ENCODE data around the gene TTC23. TPM values are rescaled to one million over a fixed set of nuclear protein-coding genes. Genes with fewer than 3 reads are reported as not detected.

Gene TTC23
- polyA plus RNA-seq, 2 of the 4 experiments (the other 2 are of a cell fraction): 7.0 to 16.5 TPM

DNA sequence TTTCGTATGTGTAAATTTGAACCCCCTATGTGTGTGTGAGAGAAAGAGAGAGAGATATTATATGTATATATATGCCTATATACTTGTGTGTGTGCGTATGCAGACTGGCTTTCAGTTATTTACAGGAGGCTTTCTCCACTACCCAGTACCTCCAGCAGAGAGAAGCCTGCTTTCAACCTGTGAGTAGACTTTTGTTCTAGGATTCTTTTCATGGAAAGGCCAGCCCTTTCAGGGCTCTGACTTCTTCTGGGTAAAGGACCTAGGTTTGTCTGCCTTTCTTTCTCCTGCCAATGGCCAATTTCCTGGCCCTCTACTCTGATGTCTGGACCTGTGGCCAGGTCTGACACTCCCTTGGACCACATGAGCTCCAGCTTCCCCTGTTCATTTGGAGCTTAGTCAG is 25.7 kb upstream of the TTC23 start:
- no peak overlapping the region for H3K4me2 ChIP-seq
- ATAC-seq (no peak; a peak in 1 of 6 replicates), DNase-seq (ENCODE audit: low read depth in 1 of 2, low spot score in 1 of 2) (no peak), FAIRE-seq (no peak)
- no peaks in the 10 kb centered on the region for H3K9me3 ChIP-seq
- CTCF ChIA-PET: interaction anchor here (1.1 to 19.4 kb wide), 12 partner anchors 7 to 1108 kb away, joined by 3 to 225 read pairs (median 6); partner anchors contain the start of gene LYSMD4
- no peak overlapping the region for H3K27ac ChIP-seq
- H3K4me3 ChIP-seq: no peak overlapping the region
- WGBS (ENCODE audit: missing lambda C conversion rate): 89% methylated on average over 2 of the region's 2 CpGs
- no peaks in the 10 kb centered on the region for H3K4me1 ChIP-seq
- TF ChIP-seq HDAC2 (IDR thresholded peaks at IDR 0.05) (no peak), KDM1A (IDR thresholded peaks at IDR 0.05; ENCODE audit: low read depth) (no peak), MAZ (IDR thresholded peaks at IDR 0.05; ENCODE audit: borderline replicate concordance, low read depth, low read length) (no peak), SREBF2 (IDR thresholded peaks at IDR 0.05) (no peak), JUNB (IDR thresholded peaks at IDR 0.05) (no peak), HOXB13 (CRISPR knock-in tag; IDR thresholded peaks at IDR 0.05; ENCODE audit: low read depth) (no peak), CBX2 (IDR thresholded peaks at IDR 0.05; ENCODE audit: borderline replicate concordance, low read depth) (no peak), HEYL (CRISPR knock-in tag; IDR thresholded peaks at IDR 0.05) (no peak), PHF8 (IDR thresholded peaks at IDR 0.05; ENCODE audit: borderline replicate concordance, low read depth) (no peak), ZNF302 (CRISPR knock-in tag; IDR thresholded peaks at IDR 0.05) (no peak)
- TF ChIP-seq, protein P1, sequence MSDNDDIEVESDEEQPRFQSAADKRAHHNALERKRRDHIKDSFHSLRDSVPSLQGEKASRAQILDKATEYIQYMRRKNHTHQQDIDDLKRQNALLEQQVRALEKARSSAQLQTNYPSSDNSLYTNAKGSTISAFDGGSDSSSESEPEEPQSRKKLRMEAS (IDR thresholded peaks at IDR 0.05): no peak
- TF ChIP-seq, protein P2, sequence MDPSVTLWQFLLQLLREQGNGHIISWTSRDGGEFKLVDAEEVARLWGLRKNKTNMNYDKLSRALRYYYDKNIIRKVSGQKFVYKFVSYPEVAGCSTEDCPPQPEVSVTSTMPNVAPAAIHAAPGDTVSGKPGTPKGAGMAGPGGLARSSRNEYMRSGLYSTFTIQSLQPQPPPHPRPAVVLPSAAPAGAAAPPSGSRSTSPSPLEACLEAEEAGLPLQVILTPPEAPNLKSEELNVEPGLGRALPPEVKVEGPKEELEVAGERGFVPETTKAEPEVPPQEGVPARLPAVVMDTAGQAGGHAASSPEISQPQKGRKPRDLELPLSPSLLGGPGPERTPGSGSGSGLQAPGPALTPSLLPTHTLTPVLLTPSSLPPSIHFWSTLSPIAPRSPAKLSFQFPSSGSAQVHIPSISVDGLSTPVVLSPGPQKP (IDR thresholded peaks at IDR 0.05; ENCODE audit: low read depth, low read length): no peak
- TF ChIP-seq, protein P3, sequence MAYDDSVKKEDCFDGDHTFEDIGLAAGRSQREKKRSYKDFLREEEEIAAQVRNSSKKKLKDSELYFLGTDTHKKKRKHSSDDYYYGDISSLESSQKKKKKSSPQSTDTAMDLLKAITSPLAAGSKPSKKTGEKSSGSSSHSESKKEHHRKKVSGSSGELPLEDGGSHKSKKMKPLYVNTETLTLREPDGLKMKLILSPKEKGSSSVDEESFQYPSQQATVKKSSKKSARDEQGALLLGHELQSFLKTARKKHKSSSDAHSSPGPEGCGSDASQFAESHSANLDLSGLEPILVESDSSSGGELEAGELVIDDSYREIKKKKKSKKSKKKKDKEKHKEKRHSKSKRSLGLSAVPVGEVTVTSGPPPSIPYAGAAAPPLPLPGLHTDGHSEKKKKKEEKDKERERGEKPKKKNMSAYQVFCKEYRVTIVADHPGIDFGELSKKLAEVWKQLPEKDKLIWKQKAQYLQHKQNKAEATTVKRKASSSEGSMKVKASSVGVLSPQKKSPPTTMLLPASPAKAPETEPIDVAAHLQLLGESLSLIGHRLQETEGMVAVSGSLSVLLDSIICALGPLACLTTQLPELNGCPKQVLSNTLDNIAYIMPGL (CRISPR knock-in tag; IDR thresholded peaks at IDR 0.05; ENCODE audit: borderline replicate concordance): no peak
- POLR2A ChIA-PET: interaction anchor here (0.6 kb wide), 1 partner anchor 432 kb away, joined by 3 read pairs; no protein-coding TSS in a partner anchor

DNA sequence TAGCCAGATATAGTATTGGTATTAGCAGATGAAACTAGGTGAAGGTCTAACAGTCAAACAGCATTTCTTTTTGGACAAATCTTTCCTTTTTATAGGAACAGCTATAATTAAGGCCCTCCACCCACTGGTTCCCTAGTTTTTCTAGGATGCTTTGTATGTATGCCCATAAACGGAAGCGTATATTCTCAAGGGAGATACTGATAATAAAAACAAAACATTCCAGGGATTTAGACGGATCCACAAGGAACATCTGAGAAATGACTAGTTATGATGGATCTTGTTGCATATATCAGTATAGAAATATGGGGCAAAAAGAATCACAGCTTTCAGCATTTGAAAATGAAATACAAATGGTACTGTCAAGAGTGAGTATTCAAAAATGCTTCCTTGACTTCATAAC is 24.4 kb upstream of the TTC23 start:
- no peak overlapping the region for H3K4me3 ChIP-seq
- 81% methylated on average over 3 of the region's 3 CpGs for WGBS (ENCODE audit: missing lambda C conversion rate)
- POLR2A ChIA-PET: no interaction called here
- DNase-seq (ENCODE audit: low read depth in 1 of 2, low spot score in 1 of 2) (no peak), FAIRE-seq (peak; percentile 61), ATAC-seq (no peak)
- no peak overlapping the region for H3K27ac ChIP-seq
- H3K4me2 ChIP-seq: no peak overlapping the region
- CTCF ChIA-PET: interaction anchor here (0.5 to 19.4 kb wide), 37 partner anchors 8 to 1411 kb away, joined by 3 to 225 read pairs (median 5); partner anchors contain the start of gene LRRC28
- H3K9me3 ChIP-seq: no peaks in the 10 kb centered on the region
- no peaks in the 10 kb centered on the region for H3K4me1 ChIP-seq
- TF ChIP-seq EP300 (IDR thresholded peaks at IDR 0.05) (no peak), CHD2 (IDR thresholded peaks at IDR 0.05; ENCODE audit: low read length, partially characterized antibody) (no peak), GATA3 (IDR thresholded peaks at IDR 0.05; ENCODE audit: borderline replicate concordance) (no peak), POLR2A (IDR thresholded peaks at IDR 0.05; ENCODE audit: low read length) (no peak), SMC3 (IDR thresholded peaks at IDR 0.05) (no peak), ESRRA (IDR thresholded peaks at IDR 0.05; ENCODE audit: borderline replicate concordance, low read length) (no peak), BHLHE40 (IDR thresholded peaks at IDR 0.05; ENCODE audit: low read depth, low read length) (no peak), ZSCAN20 (CRISPR knock-in tag; IDR thresholded peaks at IDR 0.05) (no peak), FOSB (CRISPR knock-in tag; IDR thresholded peaks at IDR 0.05) (no peak), ZNF302 (CRISPR knock-in tag; IDR thresholded peaks at IDR 0.05) (no peak), KDM1A (IDR thresholded peaks at IDR 0.05; ENCODE audit: low read depth) (no peak), HEYL (CRISPR knock-in tag; IDR thresholded peaks at IDR 0.05) (no peak), CHD4 (IDR thresholded peaks at IDR 0.05; ENCODE audit: borderline replicate concordance) (no peak), RFX5 (IDR thresholded peaks at IDR 0.05) (no peak), TP53 (CRISPR knock-in tag; IDR thresholded peaks at IDR 0.05) (no peak), MYC (IDR thresholded peaks at IDR 0.05; ENCODE audit: borderline replicate concordance, low read length) (no peak)
- TF ChIP-seq, protein P2 (IDR thresholded peaks at IDR 0.05; ENCODE audit: low read depth, low read length): no peak
- TF ChIP-seq, protein P4, sequence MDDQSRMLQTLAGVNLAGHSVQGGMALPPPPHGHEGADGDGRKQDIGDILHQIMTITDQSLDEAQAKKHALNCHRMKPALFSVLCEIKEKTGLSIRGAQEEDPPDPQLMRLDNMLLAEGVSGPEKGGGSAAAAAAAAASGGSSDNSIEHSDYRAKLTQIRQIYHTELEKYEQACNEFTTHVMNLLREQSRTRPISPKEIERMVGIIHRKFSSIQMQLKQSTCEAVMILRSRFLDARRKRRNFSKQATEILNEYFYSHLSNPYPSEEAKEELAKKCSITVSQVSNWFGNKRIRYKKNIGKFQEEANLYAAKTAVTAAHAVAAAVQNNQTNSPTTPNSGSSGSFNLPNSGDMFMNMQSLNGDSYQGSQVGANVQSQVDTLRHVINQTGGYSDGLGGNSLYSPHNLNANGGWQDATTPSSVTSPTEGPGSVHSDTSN (IDR thresholded peaks at IDR 0.05): no peak
- TF ChIP-seq, protein P5, sequence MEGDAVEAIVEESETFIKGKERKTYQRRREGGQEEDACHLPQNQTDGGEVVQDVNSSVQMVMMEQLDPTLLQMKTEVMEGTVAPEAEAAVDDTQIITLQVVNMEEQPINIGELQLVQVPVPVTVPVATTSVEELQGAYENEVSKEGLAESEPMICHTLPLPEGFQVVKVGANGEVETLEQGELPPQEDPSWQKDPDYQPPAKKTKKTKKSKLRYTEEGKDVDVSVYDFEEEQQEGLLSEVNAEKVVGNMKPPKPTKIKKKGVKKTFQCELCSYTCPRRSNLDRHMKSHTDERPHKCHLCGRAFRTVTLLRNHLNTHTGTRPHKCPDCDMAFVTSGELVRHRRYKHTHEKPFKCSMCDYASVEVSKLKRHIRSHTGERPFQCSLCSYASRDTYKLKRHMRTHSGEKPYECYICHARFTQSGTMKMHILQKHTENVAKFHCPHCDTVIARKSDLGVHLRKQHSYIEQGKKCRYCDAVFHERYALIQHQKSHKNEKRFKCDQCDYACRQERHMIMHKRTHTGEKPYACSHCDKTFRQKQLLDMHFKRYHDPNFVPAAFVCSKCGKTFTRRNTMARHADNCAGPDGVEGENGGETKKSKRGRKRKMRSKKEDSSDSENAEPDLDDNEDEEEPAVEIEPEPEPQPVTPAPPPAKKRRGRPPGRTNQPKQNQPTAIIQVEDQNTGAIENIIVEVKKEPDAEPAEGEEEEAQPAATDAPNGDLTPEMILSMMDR (IDR thresholded peaks at IDR 0.05): no peak

Measured in A549 (cell line).